Ramos (cell line): ENCODE data around the gene PTHLH.

Experiments used
- in situ Hi-C: fragments of 300-500 bp; cut with MboI; formaldehyde crosslinking; loops from one replicate; pipeline ENCODE4 v1.14.3; 2022; ENCODE audit warnings: low sequenced_read_pairs; ENCODE audit not compliant: unreplicated experiment

Gene PTHLH

GRCh38 chr12:27975222-27976136 lies 2.9 kb upstream of the PTHLH start:
- in situ Hi-C loops, result no loop called here

- in situ Hi-C loops, result no loop called here
Observed at GRCh38 chr12:27974735-27975221, 2.2 kb upstream of the PTHLH start.

- in situ Hi-C loops, result no loop called here
Observed at GRCh38 chr12:27973487-27973890, 956 bp upstream of the PTHLH start.

GRCh38 chr12:27971606-27972005 lies 927 bp downstream of the PTHLH start:
- in situ Hi-C loops, result no loop called here

GRCh38 chr12:27971121-27971489 lies 1.4 kb downstream of the PTHLH start:
- in situ Hi-C loops, result no loop called here

- in situ Hi-C loops, result no loop called here
Observed at GRCh38 chr12:27970401-27971120, 2.0 kb downstream of the PTHLH start.

- in situ Hi-C loops, result no loop called here
Observed at GRCh38 chr12:27969624-27970400, 2.7 kb downstream of the PTHLH start.

- in situ Hi-C loops, result no loop called here
Observed at GRCh38 chr12:27968972-27969623, 3.4 kb downstream of the PTHLH start.

- in situ Hi-C loops, result no loop called here
Observed at GRCh38 chr12:27967551-27968054, 4.9 kb downstream of the PTHLH start.

- in situ Hi-C loops, result no loop called here
Observed at GRCh38 chr12:27966870-27967269, 5.7 kb downstream of the PTHLH start.

- in situ Hi-C loops, result no loop called here
Observed at GRCh38 chr12:27965966-27966365, 6.6 kb downstream of the PTHLH start.

GRCh38 chr12:27965411-27965810 lies 7.1 kb downstream of the PTHLH start:
- in situ Hi-C loops, result no loop called here

- in situ Hi-C loops, result no loop called here
Observed at GRCh38 chr12:27964123-27964522, 8.4 kb downstream of the PTHLH start.

- in situ Hi-C loops, result no loop called here
Observed at GRCh38 chr12:27960821-27961220, 11.7 kb downstream of the PTHLH start.

GRCh38 chr12:27958675-27959074 lies 13.9 kb downstream of the PTHLH start:
- in situ Hi-C loops, result no loop called here

- in situ Hi-C loops, result no loop called here
Observed at GRCh38 chr12:27957366-27957765, 15.2 kb downstream of the PTHLH start.

GRCh38 chr12:27953817-27954216 lies 18.7 kb downstream of the PTHLH start:
- in situ Hi-C loops, result no loop called here

GRCh38 chr12:27953348-27953747 lies 19.2 kb downstream of the PTHLH start:
- in situ Hi-C loops, result no loop called here

- in situ Hi-C loops, result no loop called here
Observed at GRCh38 chr12:27952510-27952909, 20.0 kb downstream of the PTHLH start.

- in situ Hi-C loops, result no loop called here
Observed at GRCh38 chr12:27951898-27952297, 20.6 kb downstream of the PTHLH start.
